Vagina (tissue), 2 donors: ENCODE data around the gene MIOX. TPM values are rescaled to one million over a fixed set of nuclear protein-coding genes. Genes with fewer than 3 reads are reported as not detected.

Experiments used
- DNase-seq, 2 donors: peaks; one replicate each; pipeline ENCODE4 v3.0.0-alpha.2; 2017; ENCODE audit errors: extremely low spot score in 2 of 2
- H3K27ac ChIP-seq: fragments of 200-600 bp; sonication (generic); one replicate; pipeline ENCODE4 v1.5.1; 2019
- H3K27me3 ChIP-seq: fragments of 200-600 bp; sonication (generic); one replicate; pipeline ENCODE4 v1.5.1; 2019
- H3K36me3 ChIP-seq, 2 donors: fragments of 200-600 bp; sonication (generic); one replicate each; pipeline ENCODE4 v1.5.1; 2017 to 2019
- H3K4me1 ChIP-seq: fragments of 200-600 bp; sonication (generic); one replicate; pipeline ENCODE4 v1.5.1; 2019
- H3K4me3 ChIP-seq, 2 donors: fragments of 200-600 bp; sonication (generic); 1 replicate in 1 of 2; 2 replicates in 1 of 2; pipeline ENCODE4 v1.5.1; 2016 to 2019
- H3K9me3 ChIP-seq: fragments of 200-600 bp; sonication (generic); one replicate; pipeline ENCODE4 v1.5.1; 2019
- CTCF ChIP-seq, 3 experiments: fragments of 450-650 bp in 2 of 3; fragments of 200-600 bp in 1 of 3; sonication (generic) in 1 of 3; IDR thresholded peaks; one replicate each; pipeline ENCODE4 v1.5.1; 2017 to 2019; ENCODE audit warnings: antibody characterized with exemption in 3 of 3, mild to moderate bottlenecking in 2 of 3, moderate library complexity in 2 of 3
- POLR2A ChIP-seq, 2 donors: fragments of 450-650 bp; IDR thresholded peaks; one replicate each; pipeline ENCODE4 v1.6.1; 2017; ENCODE audit warnings: antibody characterized with exemption in 2 of 2, mild to moderate bottlenecking in 2 of 2, moderate library complexity in 2 of 2
- POLR2AphosphoS5 ChIP-seq, 2 donors: sonication (generic); formaldehyde crosslinking; IDR thresholded peaks; one replicate each; pipeline ENCODE4 v1.9.0; 2017; ENCODE audit warnings: antibody characterized with exemption in 2 of 2, mild to moderate bottlenecking in 2 of 2, low read depth in 1 of 2; ENCODE audit not compliant: insufficient read depth in 1 of 2
- intact Hi-C: fragments of 100-400 bp; cut with DNase I; formaldehyde crosslinking; loops from one replicate; pipeline ENCODE4 v1.15.1; 2023
- total RNA-seq: library from RNA; depleted of rRNA; stranded (reverse); fragments of >200 nt; gene quantifications from one replicate; pipeline ENCODE4 v1.2.3, GENCODE V29; 2016

MIOX gene
- total RNA-seq, 1 donor from 2014 or later, result not detected

- peaks cover 19% of the 10 kb centered on the region for H3K27me3 ChIP-seq
- no peak overlapping the region for H3K4me3 ChIP-seq
- H3K9me3 ChIP-seq, result no peaks in the 10 kb centered on the region
- TF ChIP-seq CTCF (IDR thresholded peaks at IDR 0.05), result no peak
- TF ChIP-seq POLR2A (IDR thresholded peaks at IDR 0.05), result no peak
- no peak for TF ChIP-seq POLR2AphosphoS5 (IDR thresholded peaks at IDR 0.05; ENCODE audit: insufficient read depth in 1 of 2, low read depth in 1 of 2)
- intact Hi-C loops, result no loop called here
- no peak for DNase-seq
- peaks cover 15% of the 10 kb centered on the region for H3K4me1 ChIP-seq
- H3K36me3 ChIP-seq, result no peaks in the 10 kb centered on the region
- H3K27ac ChIP-seq, result no peak overlapping the region
Observed at GRCh38 chr22:50485221-50486131, 1.2 kb upstream of the MIOX start.

GRCh38 chr22:50487290-50488005 is 789 bp downstream of the MIOX start:
- no peaks in the 10 kb centered on the region for H3K36me3 ChIP-seq
- no peak for DNase-seq
- H3K4me3 ChIP-seq, result no peak overlapping the region
- H3K27ac ChIP-seq, result no peak overlapping the region
- TF ChIP-seq POLR2AphosphoS5 (IDR thresholded peaks at IDR 0.05; ENCODE audit: insufficient read depth in 1 of 2, low read depth in 1 of 2) (no peak), CTCF (IDR thresholded peaks at IDR 0.05) (no peak), POLR2A (IDR thresholded peaks at IDR 0.05) (no peak)
- no peaks in the 10 kb centered on the region for H3K4me1 ChIP-seq
- intact Hi-C loops, result no loop called here
- H3K9me3 ChIP-seq, result no peaks in the 10 kb centered on the region
- H3K27me3 ChIP-seq, result peaks cover 6% of the 10 kb centered on the region

- DNase-seq, result no peak
- H3K9me3 ChIP-seq, result no peaks in the 10 kb centered on the region
- no peak overlapping the region for H3K27ac ChIP-seq
- no peak overlapping the region for H3K4me3 ChIP-seq
- no peak for TF ChIP-seq POLR2AphosphoS5 (IDR thresholded peaks at IDR 0.05; ENCODE audit: insufficient read depth in 1 of 2, low read depth in 1 of 2)
- no peak for TF ChIP-seq POLR2A (IDR thresholded peaks at IDR 0.05)
- no peak for TF ChIP-seq CTCF (IDR thresholded peaks at IDR 0.05)
- no peaks in the 10 kb centered on the region for H3K36me3 ChIP-seq
- intact Hi-C loops, result no loop called here
- H3K4me1 ChIP-seq, result no peaks in the 10 kb centered on the region
- H3K27me3 ChIP-seq, result no peaks in the 10 kb centered on the region
Observed at GRCh38 chr22:50488006-50488677, 1.5 kb downstream of the MIOX start.

GRCh38 chr22:50488886-50489285 is 2.2 kb downstream of the MIOX start:
- H3K4me1 ChIP-seq, result no peaks in the 10 kb centered on the region
- no peak for DNase-seq
- no peak overlapping the region for H3K4me3 ChIP-seq
- H3K9me3 ChIP-seq, result no peaks in the 10 kb centered on the region
- TF ChIP-seq CTCF (IDR thresholded peaks at IDR 0.05) (no peak), POLR2AphosphoS5 (IDR thresholded peaks at IDR 0.05; ENCODE audit: insufficient read depth in 1 of 2, low read depth in 1 of 2) (no peak), POLR2A (IDR thresholded peaks at IDR 0.05) (no peak)
- no peak overlapping the region for H3K27ac ChIP-seq
- no peaks in the 10 kb centered on the region for H3K36me3 ChIP-seq
- H3K27me3 ChIP-seq, result no peaks in the 10 kb centered on the region
- intact Hi-C loops, result no loop called here
